GM21717 (cell line): ENCODE measurements around the gene BICDL1.

Experiments used
- ATAC-seq: cut with Tn5 transposase; IDR thresholded peaks from one replicate; pipeline ENCODE4 v1.9.1; 2021; ENCODE audit warnings: mild to moderate bottlenecking, moderate library complexity; ENCODE audit not compliant: unreplicated experiment

Gene BICDL1

DNA sequence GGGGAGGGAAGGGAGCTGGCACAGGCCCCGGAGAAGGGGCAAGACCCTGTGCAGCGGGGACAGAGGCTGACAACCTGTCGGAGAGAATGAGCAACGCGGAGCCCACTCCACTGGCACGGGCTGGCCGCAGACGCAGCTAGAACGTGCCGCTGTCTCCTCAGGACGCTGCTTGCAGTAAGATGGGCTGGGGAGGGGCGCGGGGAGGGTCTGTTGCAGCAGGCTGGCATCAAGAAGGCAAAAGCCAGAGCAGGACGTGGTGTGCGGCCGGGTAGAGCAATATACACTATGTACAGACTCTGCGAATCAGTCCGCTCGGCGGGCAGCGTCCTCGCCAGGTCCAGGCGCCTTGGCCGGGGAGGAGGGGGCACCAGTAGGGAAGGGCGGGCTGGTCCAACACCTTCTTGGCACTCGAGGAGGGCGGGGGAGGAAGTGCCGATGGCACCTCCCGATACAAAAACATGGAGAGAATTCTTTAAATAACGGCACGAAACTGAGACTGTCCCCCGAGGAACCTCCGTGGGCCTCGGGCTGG is 107.7 kb downstream of the BICDL1 start:
- ATAC-seq = no peak

DNA sequence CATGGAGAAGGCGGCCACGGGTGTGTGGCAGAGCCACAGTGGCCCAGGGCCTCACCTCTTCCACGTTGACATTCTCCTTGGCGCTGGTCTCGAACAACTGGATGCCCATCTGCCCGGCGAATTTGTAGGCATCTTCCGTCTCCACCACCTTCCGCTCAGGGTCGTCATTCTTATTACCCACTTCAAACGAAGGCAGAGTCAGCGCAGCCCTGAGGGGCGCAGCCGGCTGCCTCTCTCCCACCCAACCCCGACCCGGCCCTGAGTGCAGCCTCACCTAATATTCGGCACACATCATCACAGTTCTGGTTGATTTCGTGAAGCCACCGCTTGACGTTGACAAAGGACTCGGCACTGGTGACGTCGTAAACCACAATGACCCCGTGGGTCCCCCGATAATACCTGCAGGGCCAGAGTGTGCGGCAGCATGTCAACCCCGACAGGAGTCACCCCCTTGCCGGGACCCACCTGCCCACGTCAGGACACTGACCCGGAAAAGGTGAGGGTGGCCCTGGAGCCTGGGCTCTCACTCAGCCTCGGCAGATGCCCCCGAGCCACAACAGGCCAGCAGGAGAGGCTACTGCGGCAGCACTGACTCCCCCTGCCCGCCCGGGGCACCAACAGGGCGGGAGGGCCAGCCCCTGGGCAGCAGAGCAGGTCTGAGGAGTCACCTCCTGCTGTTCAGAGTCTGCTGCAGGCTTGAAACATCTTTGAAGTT is 109.9 kb downstream of the BICDL1 start:
- ATAC-seq = no peak

GRCh38 chr12:120099738-120100137 is 110.7 kb downstream of the BICDL1 start:
- ATAC-seq = no peak

GRCh38 chr12:120100630-120101029 is 111.6 kb downstream of the BICDL1 start:
- ATAC-seq = no peak

DNA sequence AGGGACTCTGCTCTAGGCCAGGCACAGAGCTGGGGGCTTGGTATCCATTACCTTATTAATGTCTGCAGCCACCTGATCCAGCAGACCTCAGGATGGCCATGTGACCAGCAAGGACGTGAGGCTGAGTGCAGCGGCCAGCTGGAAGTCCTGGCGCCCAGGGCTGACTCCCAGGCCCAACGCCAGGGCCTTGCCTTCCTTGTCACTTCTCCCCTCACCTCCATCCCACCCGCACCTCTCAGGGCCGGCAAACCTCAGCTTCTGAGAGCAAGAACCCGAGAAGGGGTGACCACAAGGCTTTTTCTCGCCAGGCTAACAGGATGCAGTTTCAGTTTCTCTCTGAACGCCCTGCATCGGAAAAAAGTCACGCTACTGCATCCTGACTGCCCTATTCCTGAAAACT is 112.1 kb downstream of the BICDL1 start:
- ATAC-seq = no peak

DNA sequence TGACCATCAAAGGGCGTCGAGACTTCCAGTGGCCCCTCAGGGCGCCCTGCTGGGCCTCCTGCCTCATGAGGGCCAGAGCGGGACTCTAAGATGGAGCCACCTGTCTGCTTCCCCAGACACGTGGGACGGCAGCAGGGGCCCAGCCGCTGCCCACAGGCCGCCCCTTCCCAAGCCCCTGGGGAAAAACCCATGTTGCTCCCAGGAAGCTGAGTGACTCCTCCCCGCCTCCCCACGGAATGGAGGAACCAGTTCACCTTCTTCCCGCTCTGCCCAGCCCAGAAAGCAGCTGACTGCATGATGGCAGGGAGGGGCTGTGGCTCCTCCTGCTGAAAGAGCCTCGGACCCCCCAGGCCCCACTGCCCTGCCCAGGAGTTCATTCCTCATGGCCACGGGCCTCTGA is 112.6 kb downstream of the BICDL1 start:
- ATAC-seq = no peak

DNA sequence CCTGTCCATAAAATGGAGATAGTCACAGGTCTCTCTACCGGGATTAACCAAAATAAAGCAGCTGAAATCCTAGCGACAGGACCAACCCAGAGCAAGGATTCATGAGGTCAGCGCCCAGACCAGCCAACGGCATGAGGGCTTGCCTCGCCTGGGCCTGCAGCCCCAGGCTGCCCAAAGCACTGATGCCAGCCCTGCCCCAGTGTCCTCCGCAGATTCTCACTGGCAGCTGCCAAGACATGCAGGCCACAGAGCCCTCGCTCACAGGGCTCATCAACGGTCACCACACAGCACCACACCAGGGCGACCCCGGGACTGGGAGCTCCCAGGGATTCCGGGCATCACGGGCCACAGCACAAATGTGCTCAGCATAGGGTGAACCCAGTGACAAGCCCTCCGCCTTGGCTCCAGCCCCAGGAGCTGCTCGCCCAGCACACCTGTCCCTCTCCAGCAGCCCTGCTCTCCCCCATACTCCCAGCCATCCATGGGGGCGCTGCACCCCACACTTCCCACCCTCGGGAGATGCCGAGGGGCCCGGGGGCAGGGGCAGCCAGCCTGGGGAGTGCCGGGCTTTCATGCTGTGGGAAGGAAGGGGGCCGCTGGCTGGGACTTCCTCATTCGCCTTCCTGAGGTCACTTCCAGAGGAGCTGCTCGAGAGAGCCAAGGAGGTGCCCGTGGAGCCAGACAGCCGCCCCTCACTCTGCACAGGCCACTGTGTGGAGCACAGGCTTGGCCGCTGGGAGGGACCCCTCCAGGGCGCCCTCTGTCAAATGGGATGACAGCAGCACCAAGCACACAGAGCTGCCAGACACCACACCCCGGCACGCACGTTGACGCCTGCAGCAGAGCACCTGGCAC is 113.4 kb downstream of the BICDL1 start:
- no peak for ATAC-seq

DNA sequence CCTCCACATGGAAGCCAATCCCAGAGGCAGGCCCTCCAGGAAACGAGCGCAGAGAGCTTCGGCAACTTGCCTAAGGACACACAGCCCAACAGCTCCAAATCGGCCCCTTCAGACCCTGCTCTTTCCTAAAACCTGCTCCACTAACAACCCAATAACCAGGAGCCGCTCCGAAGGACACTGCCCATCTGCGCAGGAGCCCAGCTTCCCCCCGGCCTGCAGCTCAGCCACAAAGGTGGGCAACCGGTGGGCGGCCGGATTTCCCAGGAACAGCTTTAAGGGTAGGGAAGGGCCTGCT is 114.0 kb downstream of the BICDL1 start:
- ATAC-seq = no peak

DNA sequence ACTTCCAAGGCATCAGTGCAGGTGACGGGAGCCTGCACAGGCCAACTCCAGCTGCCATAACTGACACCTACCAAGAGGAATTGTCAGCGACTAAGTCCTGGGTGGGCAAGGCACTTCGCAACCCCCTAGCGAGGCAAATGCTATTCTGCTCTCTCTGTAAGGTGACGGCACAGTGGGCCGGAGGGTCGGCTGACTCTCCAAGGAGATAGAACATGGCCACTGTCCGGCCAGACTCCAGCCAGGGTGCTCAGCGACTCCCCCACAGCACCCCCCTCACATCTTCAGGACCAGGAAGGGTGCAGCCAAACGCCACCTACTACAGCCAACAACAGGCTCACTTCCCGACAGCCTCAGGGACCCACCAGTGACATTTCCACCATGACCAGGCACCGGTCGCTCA is 114.3 kb downstream of the BICDL1 start:
- ATAC-seq = no peak

- ATAC-seq = no peak
Measured at GRCh38 chr12:120106151-120106550, 117.1 kb downstream of the BICDL1 start.

GRCh38 chr12:120109570-120110267 is 120.7 kb downstream of the BICDL1 start:
- no peak for ATAC-seq

DNA sequence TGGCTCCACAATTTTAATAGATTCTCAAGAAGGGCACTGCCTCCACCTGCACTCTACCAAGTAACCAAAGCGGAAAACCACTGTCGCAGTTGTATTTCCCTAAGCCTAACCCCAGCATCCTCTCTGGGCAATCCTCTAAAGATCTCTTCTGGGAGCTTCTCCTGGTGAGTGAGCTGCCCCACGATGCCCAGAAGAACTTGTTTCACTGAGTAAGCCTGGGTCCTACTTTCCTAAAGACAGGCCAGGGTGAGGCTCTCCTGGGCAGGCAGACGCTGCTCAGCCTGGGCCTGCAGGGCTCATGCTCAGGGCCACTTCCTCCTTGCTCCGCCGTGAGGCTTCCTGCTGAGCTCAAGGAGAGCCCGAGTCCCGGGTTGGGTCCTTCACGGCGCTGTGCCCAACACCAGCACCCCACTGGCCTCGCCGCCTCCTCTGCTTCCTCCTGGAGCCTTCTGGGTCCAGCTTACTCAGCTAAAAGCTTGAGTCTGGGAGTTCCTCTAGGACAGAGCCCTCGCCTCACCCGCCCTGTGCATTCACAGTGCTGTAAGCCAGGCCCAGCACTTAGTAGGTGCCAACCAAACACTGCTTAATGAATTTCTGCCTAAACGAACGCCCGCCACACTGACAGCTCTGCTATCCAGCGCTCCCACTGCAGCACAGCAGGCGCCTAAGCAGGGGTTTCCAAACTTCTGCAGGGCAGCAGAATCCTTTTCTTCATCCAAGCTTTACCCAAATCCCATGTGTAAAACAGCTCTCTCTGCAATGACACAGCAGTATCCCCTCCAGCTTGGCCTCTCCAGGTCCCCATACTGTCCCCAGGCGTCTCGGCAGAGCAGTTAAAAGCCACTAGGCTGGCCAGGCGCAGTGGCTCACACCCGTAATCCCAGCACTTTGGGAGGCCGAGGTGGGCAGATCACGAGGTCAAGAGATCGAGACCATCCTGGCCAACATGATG is 121.8 kb downstream of the BICDL1 start:
- peak; percentile 58 for ATAC-seq

GRCh38 chr12:120115066-120115465 is 126.0 kb downstream of the BICDL1 start:
- ATAC-seq = no peak

DNA sequence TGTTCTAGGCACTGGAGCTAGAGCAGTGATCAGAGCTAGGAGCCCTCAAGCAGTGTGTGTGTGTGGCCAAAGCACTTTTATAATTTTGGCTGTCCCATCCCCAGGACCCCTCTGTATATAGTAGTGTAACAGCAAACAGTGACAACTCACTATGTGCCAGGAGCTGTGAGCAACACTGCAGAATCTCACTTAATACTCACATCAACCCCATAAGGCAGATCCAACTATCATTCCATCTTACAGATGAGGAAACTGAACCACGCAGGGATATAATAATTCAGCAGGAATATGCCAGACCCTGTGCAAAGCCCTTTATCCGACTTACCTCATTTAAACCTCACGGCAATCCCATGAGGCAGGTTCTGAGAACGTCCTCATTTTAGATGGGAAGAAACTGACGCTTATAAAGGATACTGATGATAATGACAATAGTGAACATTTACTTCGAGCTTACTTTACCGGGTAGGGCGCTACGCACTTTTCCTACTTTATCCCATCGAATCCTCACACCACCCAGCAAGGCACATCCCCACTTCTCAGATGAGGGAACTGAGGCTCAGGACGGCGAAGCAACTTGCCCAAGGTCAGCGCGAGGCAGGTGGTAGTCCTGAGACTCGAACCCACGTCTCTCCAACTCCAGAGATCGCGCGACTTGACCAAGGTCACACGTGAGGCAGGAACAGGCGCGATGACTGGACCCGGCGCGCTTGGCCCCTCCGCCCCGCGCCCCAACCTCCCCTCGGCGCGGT is 126.8 kb downstream of the BICDL1 start:
- ATAC-seq = no peak

GRCh38 chr12:120116441-120116791 is 127.4 kb downstream of the BICDL1 start, which contains the start of gene RAB35:
Gene RAB35, minus strand, starts transcription at chr12:120116753. Its CDS starts 103 bp downstream, at chr12:120116650.
- peak; percentile 3 for ATAC-seq

DNA sequence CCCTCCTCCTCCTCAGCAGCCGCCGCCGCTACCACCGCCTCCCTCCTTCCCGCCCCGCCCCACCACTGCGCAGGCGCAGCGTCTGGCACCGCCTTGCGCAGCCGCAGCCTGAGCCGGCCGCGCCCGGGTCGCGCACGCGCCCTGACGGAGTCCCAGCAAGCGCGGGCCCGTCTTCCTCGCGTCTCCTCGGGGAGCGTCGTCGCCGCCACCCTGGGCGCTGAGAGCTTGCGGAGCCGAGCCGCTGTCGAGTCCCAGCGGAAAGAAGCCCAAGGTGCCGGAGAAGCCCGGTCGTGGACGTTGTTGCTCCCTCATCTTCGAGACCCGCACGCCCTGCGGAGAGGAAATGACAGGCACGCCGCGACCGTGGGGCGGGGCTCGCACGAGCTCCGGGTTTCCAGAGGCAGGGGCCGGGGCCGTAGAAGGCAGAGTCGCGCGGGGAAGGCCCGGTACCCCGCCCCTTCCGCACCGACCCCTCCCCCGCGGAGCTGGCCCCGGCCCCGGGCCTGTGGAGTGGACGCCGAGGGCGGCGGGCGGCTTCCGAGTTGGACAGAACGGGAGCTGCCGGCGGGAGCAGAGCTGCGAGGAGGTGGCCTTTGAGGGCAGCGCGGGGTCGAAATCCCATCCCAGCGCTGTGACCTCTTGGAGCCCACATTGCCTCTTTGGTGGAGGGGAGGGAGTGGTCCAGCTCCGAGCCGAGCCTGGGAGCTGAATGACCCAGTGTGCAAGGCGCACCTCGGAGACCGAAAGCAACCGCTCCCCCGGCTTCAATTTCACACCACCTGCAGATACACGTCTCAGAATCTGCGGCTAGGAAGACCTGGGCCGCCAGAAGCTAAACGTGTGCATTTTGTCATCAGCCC is 128.0 kb downstream of the BICDL1 start:
- peak; percentile 32 for ATAC-seq

- no peak for ATAC-seq
Measured at GRCh38 chr12:120117961-120118320, 128.9 kb downstream of the BICDL1 start.

- ATAC-seq = no peak
Measured at GRCh38 chr12:120118321-120119061, 129.5 kb downstream of the BICDL1 start.
